SK-N-SH (cell line): ENCODE measurements around the gene TSGA10. TPM values are rescaled to one million over a fixed set of nuclear protein-coding genes. Genes with fewer than 3 reads are reported as not detected.
"Not testable (repeated sequence)": the region's sequence is repeated elsewhere in the genome, so short reads cannot be mapped to it uniquely, and the experiment has no call there.

Source experiments
- CTCF ChIA-PET: fragments of 300-600, 350-600 bp; formaldehyde crosslinking; extraction: SDS; loops from one replicate; lab custom pipeline; 2021; lab: Yijun Ruan, JAX
- POLR2A ChIA-PET: fragments of 350-600 bp; sonication (Branson Sonifier 250); formaldehyde crosslinking; extraction: SDS; loops from one replicate; lab custom pipeline; 2020; ENCODE audit warnings: antibody characterized with exemption, inconsistent platforms; lab: Yijun Ruan, JAX
- DNase-seq: peaks from one replicate; pipeline ENCODE4 v3.0.0; 2012
- H2AFZ ChIP-seq: fragments of 200-600 bp; sonication (generic); 2 replicates; pipeline ENCODE4 v1.8.1; 2016; ENCODE audit warnings: antibody characterized with exemption, mild to moderate bottlenecking, low read depth
- H3F3A ChIP-seq: fragments of 200-600 bp; sonication (generic); replicated peaks from 2 replicates; pipeline ENCODE3; 2016; ENCODE audit warnings: antibody characterized with exemption, mild to moderate bottlenecking; ENCODE audit not compliant: insufficient read depth
- H3K27ac ChIP-seq, 2 experiments: fragments of 200-500 bp in 1 of 2; fragments of 200-600 bp in 1 of 2; sonication (Bioruptor generic) in 1 of 2; sonication (generic), shearing (Covaris generic) in 1 of 2; 2 replicates each; pipeline versions ENCODE4 v1.5.1 to v1.6.1; 2014 to 2016; ENCODE audit warnings: low read depth in 2 of 2, inconsistent platforms in 1 of 2, low read length in 1 of 2, mild to moderate bottlenecking in 1 of 2, mixed read lengths in 1 of 2
- H3K27me3 ChIP-seq: fragments of 200-600 bp; sonication (generic), shearing (Covaris generic); 2 replicates; pipeline ENCODE4 v1.6.1; 2016; ENCODE audit warnings: mixed run types; ENCODE audit not compliant: insufficient read depth
- H3K36me3 ChIP-seq, 2 experiments: fragments of 200-500 bp in 1 of 2; fragments of 200-600 bp in 1 of 2; sonication (Bioruptor generic) in 1 of 2; sonication (generic) in 1 of 2; replicated peaks in 1 of 2; 2 replicates each; pipeline versions ENCODE3 to v1.5.1; 2014 to 2016; ENCODE audit warnings: low read length in 1 of 2, mild to moderate bottlenecking in 1 of 2; ENCODE audit not compliant: insufficient read depth in 2 of 2, control insufficient read depth in 1 of 2
- H3K4me1 ChIP-seq, 2 experiments: fragments of 200-500 bp in 1 of 2; fragments of 200-600 bp in 1 of 2; sonication (Bioruptor generic) in 1 of 2; sonication (generic), shearing (Covaris generic) in 1 of 2; 2 replicates each; pipeline versions ENCODE4 v1.5.1 to v1.6.1; 2014 to 2016; ENCODE audit warnings: low read depth in 1 of 2, low read length in 1 of 2, mixed run types in 1 of 2; ENCODE audit not compliant: insufficient read depth in 2 of 2, control insufficient read depth in 1 of 2
- H3K4me2 ChIP-seq: fragments of 200-600 bp; sonication (generic), shearing (Covaris generic); 2 replicates; pipeline ENCODE4 v1.6.1; 2017; ENCODE audit warnings: mixed run types
- H3K4me3 ChIP-seq, 2 experiments: fragments of 200-500 bp in 1 of 2; fragments of 200-600 bp in 1 of 2; sonication (Bioruptor generic) in 1 of 2; sonication (generic), shearing (Covaris generic) in 1 of 2; 2 replicates each; pipeline versions ENCODE4 v1.5.1 to v1.8.1; 2014 to 2016; ENCODE audit warnings: low read depth in 2 of 2, inconsistent platforms in 1 of 2, low read length in 1 of 2, mild to moderate bottlenecking in 1 of 2, mixed read lengths in 1 of 2, moderate library complexity in 1 of 2
- H3K79me2 ChIP-seq: fragments of 200-600 bp; sonication (generic); 2 replicates; pipeline ENCODE4 v1.8.1; 2017; ENCODE audit warnings: mild to moderate bottlenecking; ENCODE audit not compliant: insufficient read depth
- H3K9ac ChIP-seq: fragments of 200-600 bp; sonication (generic); 2 replicates; pipeline ENCODE4 v1.6.1; 2017; ENCODE audit warnings: mixed run types
- H3K9me2 ChIP-seq: fragments of 200-600 bp; sonication (generic); 2 replicates; pipeline ENCODE4 v1.6.1; 2017; ENCODE audit warnings: mixed run types
- H3K9me3 ChIP-seq: fragments of 200-600 bp; sonication (generic); 2 replicates; pipeline ENCODE4 v1.6.1; 2017; ENCODE audit warnings: mixed run types, mild to moderate bottlenecking, moderate library complexity
- H4K20me1 ChIP-seq: fragments of 200-600 bp; sonication (generic); 2 replicates; pipeline ENCODE4 v1.6.1; 2017; ENCODE audit warnings: mild to moderate bottlenecking, mixed run types; ENCODE audit not compliant: insufficient read depth
- FOXM1 ChIP-seq: IDR thresholded peaks from 2 replicates; pipeline ENCODE4 v1.4.0; 2012; ENCODE audit warnings: low read depth, mild to moderate bottlenecking
- JUND ChIP-seq: IDR thresholded peaks from 2 replicates; pipeline ENCODE4 v1.4.0; 2012
- NFIC ChIP-seq: IDR thresholded peaks from 2 replicates; pipeline ENCODE4 v1.4.0; 2012; ENCODE audit warnings: borderline replicate concordance
- PBX3 ChIP-seq: IDR thresholded peaks from 2 replicates; pipeline ENCODE4; 2012
- REST ChIP-seq: IDR thresholded peaks from 2 replicates; pipeline ENCODE4 v1.6.1; 2012; ENCODE audit warnings: mild to moderate bottlenecking, low read depth, low read length, moderate library complexity
- RXRA ChIP-seq: IDR thresholded peaks from 2 replicates; pipeline ENCODE4 v1.4.0; 2012; ENCODE audit warnings: low read depth, mild to moderate bottlenecking, borderline replicate concordance
- ZBTB33 ChIP-seq: IDR thresholded peaks from 2 replicates; pipeline ENCODE4 v1.4.0; 2012; ENCODE audit warnings: low read depth, borderline replicate concordance
- WGBS: methylation state at CpG from one replicate; pipeline ENCODE4 v1.1.6; 2017; ENCODE audit warnings: low lambda C conversion rate; 5-methylcytosine and 5-hydroxymethylcytosine counted together
- polyA plus RNA-seq, 3 experiments: library from polyadenylated mRNA; depleted of rRNA; stranded (reverse); fragments of >200 nt; gene quantifications; 2 replicates each; pipeline ENCODE4 v1.2.3, GENCODE V29; 2012
- TF ChIP-seq, protein P1 (sequence below): fragments of 150-350 bp; IDR thresholded peaks from 2 replicates; pipeline ENCODE4 v1.6.1; 2016; ENCODE audit warnings: mild to moderate bottlenecking, low read depth, low read length
- TF ChIP-seq, protein P2 (sequence below): fragments of 200-600 bp; sonication (generic); IDR thresholded peaks from 2 replicates; pipeline ENCODE4 v1.6.1; 2017; ENCODE audit warnings: antibody characterized with exemption, mild to moderate bottlenecking, moderate library complexity

Gene TSGA10
- polyA plus RNA-seq, 1 of the 3 experiments (the other 2 are of a cell fraction): 1.8 TPM

- no peaks in the 10 kb centered on the region for H3K36me3 ChIP-seq
- no peaks in the 10 kb centered on the region for H3K9me3 ChIP-seq
- H3K4me2 ChIP-seq: no peak overlapping the region
- no peak overlapping the region for H2AFZ ChIP-seq
- POLR2A ChIA-PET: no interaction called here
- no peaks in the 10 kb centered on the region for H3F3A ChIP-seq
- H3K9me2 ChIP-seq: no peaks in the 10 kb centered on the region
- no peaks in the 10 kb centered on the region for H3K27me3 ChIP-seq
- DNase-seq: no peak
- H3K4me3 ChIP-seq: no peak overlapping the region
- TF ChIP-seq FOXM1: no peak
- TF ChIP-seq RXRA: no peak
- TF ChIP-seq, protein P1, sequence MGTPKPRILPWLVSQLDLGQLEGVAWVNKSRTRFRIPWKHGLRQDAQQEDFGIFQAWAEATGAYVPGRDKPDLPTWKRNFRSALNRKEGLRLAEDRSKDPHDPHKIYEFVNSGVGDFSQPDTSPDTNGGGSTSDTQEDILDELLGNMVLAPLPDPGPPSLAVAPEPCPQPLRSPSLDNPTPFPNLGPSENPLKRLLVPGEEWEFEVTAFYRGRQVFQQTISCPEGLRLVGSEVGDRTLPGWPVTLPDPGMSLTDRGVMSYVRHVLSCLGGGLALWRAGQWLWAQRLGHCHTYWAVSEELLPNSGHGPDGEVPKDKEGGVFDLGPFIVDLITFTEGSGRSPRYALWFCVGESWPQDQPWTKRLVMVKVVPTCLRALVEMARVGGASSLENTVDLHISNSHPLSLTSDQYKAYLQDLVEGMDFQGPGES: no peak
- TF ChIP-seq REST: no peak
- TF ChIP-seq, protein P2, sequence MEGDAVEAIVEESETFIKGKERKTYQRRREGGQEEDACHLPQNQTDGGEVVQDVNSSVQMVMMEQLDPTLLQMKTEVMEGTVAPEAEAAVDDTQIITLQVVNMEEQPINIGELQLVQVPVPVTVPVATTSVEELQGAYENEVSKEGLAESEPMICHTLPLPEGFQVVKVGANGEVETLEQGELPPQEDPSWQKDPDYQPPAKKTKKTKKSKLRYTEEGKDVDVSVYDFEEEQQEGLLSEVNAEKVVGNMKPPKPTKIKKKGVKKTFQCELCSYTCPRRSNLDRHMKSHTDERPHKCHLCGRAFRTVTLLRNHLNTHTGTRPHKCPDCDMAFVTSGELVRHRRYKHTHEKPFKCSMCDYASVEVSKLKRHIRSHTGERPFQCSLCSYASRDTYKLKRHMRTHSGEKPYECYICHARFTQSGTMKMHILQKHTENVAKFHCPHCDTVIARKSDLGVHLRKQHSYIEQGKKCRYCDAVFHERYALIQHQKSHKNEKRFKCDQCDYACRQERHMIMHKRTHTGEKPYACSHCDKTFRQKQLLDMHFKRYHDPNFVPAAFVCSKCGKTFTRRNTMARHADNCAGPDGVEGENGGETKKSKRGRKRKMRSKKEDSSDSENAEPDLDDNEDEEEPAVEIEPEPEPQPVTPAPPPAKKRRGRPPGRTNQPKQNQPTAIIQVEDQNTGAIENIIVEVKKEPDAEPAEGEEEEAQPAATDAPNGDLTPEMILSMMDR: no peak
- no peak for TF ChIP-seq NFIC
- TF ChIP-seq ZBTB33: no peak
- no peak for TF ChIP-seq PBX3
- TF ChIP-seq JUND: no peak
- no peaks in the 10 kb centered on the region for H3K79me2 ChIP-seq
- H3K9ac ChIP-seq: no peak overlapping the region
- 27% methylated on average over 9 of the region's 10 CpGs for whole genome bisulfite sequencing
- CTCF ChIA-PET: no interaction called here
- H3K4me1 ChIP-seq: no peaks in the 10 kb centered on the region
- no peak overlapping the region for H3K27ac ChIP-seq
- no peaks in the 10 kb centered on the region for H4K20me1 ChIP-seq
Measured at GRCh38 chr2:99000708-99001107, 154.0 kb downstream of the TSGA10 start.

DNA sequence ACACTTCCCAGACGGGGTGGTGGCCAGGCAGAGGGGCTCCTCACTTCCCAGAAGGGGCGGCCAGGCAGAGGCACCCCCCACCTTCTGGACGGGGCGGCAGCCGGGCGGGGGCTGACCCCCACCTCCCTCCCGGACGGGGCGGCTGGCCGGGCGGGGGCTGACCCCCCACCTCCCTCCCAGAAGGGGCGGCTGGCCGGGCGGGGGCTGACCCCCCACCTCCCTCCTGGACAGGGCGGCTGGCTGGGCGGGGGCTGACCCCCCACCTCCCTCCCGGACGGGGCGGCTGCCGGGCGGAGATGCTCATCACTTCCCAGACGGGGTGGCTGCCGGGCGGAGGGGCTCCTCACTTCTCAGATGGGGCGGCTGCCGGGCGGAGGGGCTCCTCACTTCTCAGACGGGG is 166.0 kb downstream of the TSGA10 start:
- H3K36me3 ChIP-seq, H3K27me3 ChIP-seq, DNase-seq, H3K4me2 ChIP-seq, H3K9me3 ChIP-seq, H3K27ac ChIP-seq, H3K4me1 ChIP-seq, H4K20me1 ChIP-seq, POLR2A ChIA-PET, H3K79me2 ChIP-seq, H3F3A ChIP-seq, H3K4me3 ChIP-seq, H3K9me2 ChIP-seq, CTCF ChIA-PET, H2AFZ ChIP-seq, H3K9ac ChIP-seq: not testable (repeated sequence)
- WGBS: 38% methylated on average over 2 of the region's 28 CpGs
